ENCODE results near the gene RMP24.

RMP24 gene

DNA sequence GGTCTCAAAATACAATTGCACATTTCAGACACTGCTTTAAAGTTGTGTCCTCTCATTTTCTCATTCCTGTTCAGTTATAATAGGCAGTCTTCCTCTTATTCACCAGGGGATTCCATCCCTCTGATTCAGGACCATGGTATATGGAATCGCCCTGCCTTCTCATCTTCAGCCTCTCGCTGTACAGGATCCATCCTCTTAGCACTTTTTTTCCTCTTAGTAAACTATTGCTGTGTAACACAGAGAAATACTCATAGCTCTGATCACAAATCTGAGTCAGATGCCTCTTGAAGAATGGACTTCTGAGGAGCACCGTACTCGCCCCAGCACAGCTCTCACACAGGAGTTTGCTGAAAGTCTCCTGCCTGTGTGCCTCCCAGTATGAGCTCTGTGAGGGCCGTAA is 11.3 kb downstream of the RMP24 start:
- ATAC-seq (ENCODE audit: insufficient number of reproducible peaks, low FRiP score, low read depth) = no peak
- no peak overlapping the region for H3K27ac ChIP-seq
- peaks cover 19% of the 10 kb centered on the region for H3K36me3 ChIP-seq
- no peaks in the 10 kb centered on the region for H3K4me1 ChIP-seq (ENCODE audit: control insufficient read depth in 1 of 2, low read depth in 2 of 2)
- H3K27me3 ChIP-seq (replicated peaks; ENCODE audit: insufficient read depth) = no peaks in the 10 kb centered on the region
- no peaks in the 10 kb centered on the region for H3K9me3 ChIP-seq
- TF ChIP-seq, protein P1, sequence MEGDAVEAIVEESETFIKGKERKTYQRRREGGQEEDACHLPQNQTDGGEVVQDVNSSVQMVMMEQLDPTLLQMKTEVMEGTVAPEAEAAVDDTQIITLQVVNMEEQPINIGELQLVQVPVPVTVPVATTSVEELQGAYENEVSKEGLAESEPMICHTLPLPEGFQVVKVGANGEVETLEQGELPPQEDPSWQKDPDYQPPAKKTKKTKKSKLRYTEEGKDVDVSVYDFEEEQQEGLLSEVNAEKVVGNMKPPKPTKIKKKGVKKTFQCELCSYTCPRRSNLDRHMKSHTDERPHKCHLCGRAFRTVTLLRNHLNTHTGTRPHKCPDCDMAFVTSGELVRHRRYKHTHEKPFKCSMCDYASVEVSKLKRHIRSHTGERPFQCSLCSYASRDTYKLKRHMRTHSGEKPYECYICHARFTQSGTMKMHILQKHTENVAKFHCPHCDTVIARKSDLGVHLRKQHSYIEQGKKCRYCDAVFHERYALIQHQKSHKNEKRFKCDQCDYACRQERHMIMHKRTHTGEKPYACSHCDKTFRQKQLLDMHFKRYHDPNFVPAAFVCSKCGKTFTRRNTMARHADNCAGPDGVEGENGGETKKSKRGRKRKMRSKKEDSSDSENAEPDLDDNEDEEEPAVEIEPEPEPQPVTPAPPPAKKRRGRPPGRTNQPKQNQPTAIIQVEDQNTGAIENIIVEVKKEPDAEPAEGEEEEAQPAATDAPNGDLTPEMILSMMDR (IDR thresholded peaks at IDR 0.05) = no peak
- H3K4me3 ChIP-seq = no peak overlapping the region
- DNase-seq (ENCODE audit: low spot score) = no peak

DNA sequence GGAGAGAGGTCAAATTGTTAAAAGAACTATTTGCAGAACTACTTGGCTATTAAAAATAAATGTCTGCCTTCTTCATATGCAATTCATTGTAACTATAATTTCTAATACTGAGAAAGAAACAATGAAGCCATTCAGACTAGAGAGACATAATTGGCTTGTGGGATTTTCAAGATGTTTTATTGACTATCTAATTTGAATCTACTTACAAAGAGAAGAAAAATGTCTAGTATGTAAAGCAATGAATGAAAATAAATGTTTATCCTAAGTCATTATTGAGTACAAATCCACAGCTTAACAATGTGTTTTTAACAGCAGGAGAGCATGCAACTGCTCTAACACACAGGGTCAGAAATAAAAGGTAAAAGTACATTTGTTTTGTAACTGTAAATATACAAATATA is 19.2 kb downstream of the RMP24 start:
- TF ChIP-seq, protein P1 (IDR thresholded peaks at IDR 0.05) = no peak
- DNase-seq (ENCODE audit: low spot score) = no peak
- Histone ChIP-seq H3K27ac (no peak overlapping the region), H3K9me3 (no peaks in the 10 kb centered on the region), H3K36me3 (no peaks in the 10 kb centered on the region), H3K4me1 (ENCODE audit: control insufficient read depth in 1 of 2, low read depth in 2 of 2) (no peaks in the 10 kb centered on the region), H3K27me3 (replicated peaks; ENCODE audit: insufficient read depth) (no peaks in the 10 kb centered on the region), H3K4me3 (no peak overlapping the region)
- no peak for ATAC-seq (ENCODE audit: insufficient number of reproducible peaks, low FRiP score, low read depth)

DNA sequence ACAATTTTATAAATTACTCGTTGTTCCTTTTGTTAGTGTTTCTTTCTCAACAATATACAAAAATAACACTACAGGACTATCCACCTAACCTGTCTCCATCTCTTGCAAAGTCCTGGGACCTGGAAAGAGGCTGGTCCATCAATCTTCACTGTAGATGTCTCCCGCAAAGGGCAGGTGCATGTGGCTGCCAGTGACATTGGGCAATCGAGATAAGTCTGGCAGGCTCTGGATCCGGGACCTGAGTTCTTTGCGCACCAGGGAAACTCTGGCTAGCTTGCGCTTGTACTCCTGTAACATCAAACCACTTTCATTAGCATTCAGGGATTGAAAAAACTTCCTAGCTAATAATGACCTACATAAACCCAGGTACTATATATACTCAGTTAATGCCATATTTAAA is 20.5 kb downstream of the RMP24 start:
- H3K9me3 ChIP-seq = no peaks in the 10 kb centered on the region
- H3K27me3 ChIP-seq (replicated peaks; ENCODE audit: insufficient read depth) = no peaks in the 10 kb centered on the region
- H3K4me1 ChIP-seq (ENCODE audit: control insufficient read depth in 1 of 2, low read depth in 2 of 2) = no peaks in the 10 kb centered on the region
- no peak overlapping the region for H3K4me3 ChIP-seq
- ATAC-seq (ENCODE audit: insufficient number of reproducible peaks, low FRiP score, low read depth) (no peak), DNase-seq (ENCODE audit: low spot score) (no peak)
- TF ChIP-seq, protein P1 (IDR thresholded peaks at IDR 0.05) = no peak
- H3K36me3 ChIP-seq = no peaks in the 10 kb centered on the region
- no peak overlapping the region for H3K27ac ChIP-seq

DNA sequence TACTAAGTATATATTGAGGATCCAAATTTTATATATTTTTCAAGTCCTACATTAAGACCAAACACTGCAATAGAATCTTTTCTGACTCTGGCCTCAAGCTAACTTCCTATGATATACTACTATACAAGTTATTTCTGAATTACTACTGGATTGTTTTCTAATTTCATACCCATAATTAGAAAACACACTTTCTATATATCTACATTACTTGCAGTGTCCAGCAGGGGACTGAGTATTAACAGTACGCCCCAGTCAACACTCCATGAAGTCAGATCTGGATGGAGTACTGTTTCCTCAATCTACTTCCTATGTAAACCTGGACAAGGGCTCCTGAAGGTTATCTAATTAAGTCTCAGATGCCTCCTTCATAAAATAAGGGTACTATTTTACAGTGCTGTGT is 26.5 kb downstream of the RMP24 start:
- no peak for ATAC-seq (ENCODE audit: insufficient number of reproducible peaks, low FRiP score, low read depth)
- TF ChIP-seq, protein P1 (IDR thresholded peaks at IDR 0.05) = no peak
- H3K9me3 ChIP-seq = no peaks in the 10 kb centered on the region
- H3K4me1 ChIP-seq (ENCODE audit: control insufficient read depth in 1 of 2, low read depth in 2 of 2) = no peaks in the 10 kb centered on the region
- no peaks in the 10 kb centered on the region for H3K36me3 ChIP-seq
- DNase-seq (ENCODE audit: low spot score) = no peak
- no peak overlapping the region for H3K27ac ChIP-seq
- H3K4me3 ChIP-seq = no peak overlapping the region
- no peaks in the 10 kb centered on the region for H3K27me3 ChIP-seq (replicated peaks; ENCODE audit: insufficient read depth)

DNA sequence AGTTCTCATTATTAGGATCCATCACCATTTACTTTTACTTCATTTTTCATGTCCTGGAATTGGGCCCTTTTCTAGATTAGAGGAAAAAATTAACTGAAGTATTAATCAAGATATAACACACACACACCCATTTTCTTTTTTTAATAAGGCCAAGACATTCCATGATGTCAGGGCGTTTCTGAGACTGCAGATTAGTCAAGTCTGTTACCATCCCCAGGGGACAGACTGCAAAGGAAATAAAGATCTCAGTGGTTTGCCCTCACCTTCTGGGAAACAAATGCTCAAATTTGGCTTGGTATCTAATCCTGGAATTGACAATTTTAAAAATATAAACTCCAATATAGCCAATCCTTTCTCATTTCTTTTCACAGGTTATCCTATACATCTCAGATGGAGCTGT is 27.4 kb downstream of the RMP24 start:
- ATAC-seq (ENCODE audit: insufficient number of reproducible peaks, low FRiP score, low read depth) = no peak
- Histone ChIP-seq H3K4me3 (no peak overlapping the region), H3K36me3 (no peaks in the 10 kb centered on the region), H3K4me1 (ENCODE audit: control insufficient read depth in 1 of 2, low read depth in 2 of 2) (no peaks in the 10 kb centered on the region), H3K27ac (no peak overlapping the region), H3K27me3 (replicated peaks; ENCODE audit: insufficient read depth) (no peaks in the 10 kb centered on the region), H3K9me3 (no peaks in the 10 kb centered on the region)
- DNase-seq (ENCODE audit: low spot score) = no peak
- TF ChIP-seq, protein P1 (IDR thresholded peaks at IDR 0.05) = no peak
